Embryonic facial prominence (tissue), 1 donor: ENCODE measurements around the gene TANK.
"Not testable (repeated sequence)": the region's sequence is repeated elsewhere in the genome, so short reads cannot be mapped to it uniquely, and the experiment has no call there.

Experiments
- DNase-seq: peaks from one replicate; pipeline ENCODE4 v3.0.0-alpha.2; 2016; ENCODE audit errors: extremely low spot score

The TANK gene

DNA sequence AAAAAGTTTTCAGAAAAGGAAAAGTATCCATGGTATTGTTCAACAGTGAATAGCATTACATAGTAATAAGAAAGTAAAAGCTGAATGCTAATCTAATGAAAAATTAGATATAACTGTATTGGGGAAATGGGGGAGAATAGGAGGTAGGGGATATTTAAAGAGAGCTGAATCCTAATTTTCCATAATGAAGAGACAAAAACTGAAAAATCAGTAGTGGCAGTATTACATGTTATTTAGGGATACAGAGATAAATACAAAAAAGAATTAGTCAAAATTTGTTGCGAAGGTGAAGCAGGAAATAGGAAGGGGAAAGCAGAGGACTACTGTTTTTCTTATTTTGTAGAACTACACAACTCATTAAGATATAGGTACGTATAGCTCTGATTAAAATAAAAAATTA lies 9.1 kb downstream of the TANK start:
- no peak for DNase-seq

DNA sequence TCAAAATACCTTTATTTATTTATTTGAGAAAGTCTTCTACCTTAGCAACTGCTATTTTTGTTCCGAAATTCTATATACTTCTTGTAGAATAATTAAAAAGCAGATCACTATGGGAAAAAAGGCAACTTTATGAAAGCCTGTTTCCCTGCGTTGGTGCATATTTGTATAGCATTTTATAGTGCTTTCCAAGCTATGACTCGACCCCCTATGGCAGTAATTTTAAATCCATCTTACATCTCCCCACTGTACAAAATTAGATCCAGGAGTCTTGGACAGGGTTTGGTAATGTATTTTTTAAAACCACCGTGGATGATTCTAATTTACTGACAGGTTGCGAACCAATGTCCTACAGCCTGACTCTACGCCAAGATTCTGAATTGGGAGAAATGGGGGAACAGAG lies 10.1 kb downstream of the TANK start:
- no peak for DNase-seq

DNA sequence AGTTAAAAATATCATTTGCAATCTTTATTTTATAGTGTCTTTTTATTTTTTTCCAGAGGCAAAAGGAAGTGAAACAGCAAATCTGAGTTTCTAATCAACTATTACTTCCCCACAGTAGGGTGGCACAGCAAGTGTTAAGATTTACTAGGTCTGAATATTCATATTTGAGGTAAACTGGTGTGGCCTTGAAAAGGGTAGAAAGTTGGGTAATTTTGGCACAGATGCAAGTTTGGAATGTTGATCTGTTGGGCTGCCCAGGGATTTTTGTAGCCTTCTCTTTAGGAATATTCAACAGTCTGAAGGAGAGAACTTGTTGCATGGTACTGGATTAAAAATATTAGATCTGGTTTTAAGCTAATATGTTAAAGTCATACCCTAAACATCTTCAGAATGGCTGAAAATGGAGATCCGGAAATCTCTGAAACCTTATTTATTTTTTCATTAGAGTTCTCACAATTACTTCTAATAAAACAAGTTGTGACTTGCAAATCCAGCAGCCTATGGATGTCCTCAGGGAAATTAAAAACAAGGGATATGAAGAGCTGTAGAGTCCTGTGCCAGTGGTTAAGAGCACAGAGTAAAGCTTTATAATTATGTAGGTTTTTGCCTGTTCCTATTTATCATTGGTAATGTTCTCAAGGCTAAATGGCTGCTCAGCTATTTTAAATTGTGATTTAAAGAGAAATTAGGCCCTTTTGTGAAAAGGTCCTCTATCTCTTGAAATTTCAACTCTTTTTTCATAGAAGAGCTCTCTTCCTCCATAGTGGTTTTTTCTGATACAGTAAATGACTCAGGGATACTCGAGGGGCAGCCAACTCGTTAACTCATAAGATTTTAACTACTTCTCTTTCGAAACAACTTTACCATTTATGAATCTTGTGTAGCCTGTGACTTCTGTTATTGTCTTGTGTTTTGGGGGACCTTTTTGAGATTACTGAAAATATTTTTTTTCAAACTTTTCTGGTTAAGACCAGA lies 11.0 kb downstream of the TANK start:
- no peak for DNase-seq

DNA sequence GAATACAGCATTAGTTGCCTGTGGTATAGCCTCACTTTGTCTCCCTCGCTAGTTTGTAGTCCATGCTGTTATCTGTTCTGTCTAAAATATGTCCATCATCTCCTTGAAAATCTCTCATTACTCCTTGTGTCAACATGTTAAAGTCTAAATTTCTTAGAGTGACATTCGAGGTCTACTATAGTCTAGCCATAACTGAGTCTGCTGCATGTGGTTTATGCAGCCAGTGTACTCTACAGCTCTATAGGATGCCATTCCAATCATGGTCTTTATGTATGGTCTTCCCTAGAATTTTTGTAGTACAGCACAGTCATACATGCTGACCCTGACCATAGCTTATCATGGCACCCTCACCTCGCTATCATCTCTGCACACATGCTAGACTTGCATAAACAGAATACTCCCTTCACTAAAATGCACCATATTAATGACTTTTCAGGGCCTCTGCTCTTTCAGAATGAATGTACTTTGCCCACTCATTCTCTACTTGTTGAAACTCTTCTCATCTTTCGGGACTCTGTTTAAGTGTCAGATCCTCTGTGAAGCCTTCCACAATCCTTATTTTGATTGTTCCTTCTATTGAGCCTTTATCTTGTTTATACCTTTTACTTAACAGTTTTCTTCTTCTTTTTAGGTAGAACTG lies 12.8 kb downstream of the TANK start:
- no peak for DNase-seq

DNA sequence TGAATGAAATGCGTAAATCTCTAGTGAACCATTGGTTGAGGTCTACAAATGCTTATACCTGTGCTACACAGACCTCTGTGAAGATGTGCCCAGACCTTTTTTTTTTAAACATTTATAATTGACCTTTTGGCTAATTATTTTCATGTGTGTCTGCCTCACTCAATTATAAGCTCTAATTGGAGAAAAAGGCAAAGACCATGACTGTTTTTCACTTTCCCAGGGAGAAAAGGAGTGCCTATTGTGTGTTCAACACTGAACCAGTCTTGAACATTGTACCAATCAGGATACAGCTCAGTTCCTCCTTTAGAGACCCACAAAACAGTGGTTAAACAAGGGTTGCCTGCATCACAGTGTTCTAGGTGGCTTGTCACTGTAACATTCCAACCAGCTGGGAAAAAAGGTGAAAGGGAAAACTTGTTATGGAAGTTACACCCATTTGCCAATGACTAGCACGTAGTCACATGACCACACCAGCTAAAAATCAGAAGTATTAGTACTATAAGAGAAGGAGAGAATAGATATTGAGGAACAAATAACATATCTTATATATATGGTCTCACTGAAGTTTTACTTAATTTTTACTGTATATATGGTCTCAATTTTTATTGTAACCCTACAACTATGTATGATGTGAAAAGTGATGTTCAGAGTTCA lies 13.4 kb downstream of the TANK start:
- DNase-seq: no peak

DNA sequence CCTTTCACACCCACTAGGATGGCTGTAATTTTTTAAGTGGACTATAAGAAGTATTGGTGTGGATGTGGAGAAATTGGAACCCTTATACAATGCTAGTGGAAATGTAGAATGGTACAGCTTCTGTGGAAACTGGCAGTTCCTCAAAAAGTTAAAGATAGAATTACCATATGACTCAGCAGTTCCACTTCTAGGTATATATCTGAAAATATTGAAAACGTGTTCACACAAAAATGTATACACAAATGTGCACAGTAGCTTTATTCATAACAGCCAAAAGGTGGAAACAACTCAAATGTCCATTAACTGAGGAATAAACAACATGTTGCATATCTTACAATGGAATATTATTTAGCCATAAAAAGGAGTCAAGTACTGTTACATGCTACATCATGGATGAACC lies 17.7 kb downstream of the TANK start:
- no peak for DNase-seq

DNA sequence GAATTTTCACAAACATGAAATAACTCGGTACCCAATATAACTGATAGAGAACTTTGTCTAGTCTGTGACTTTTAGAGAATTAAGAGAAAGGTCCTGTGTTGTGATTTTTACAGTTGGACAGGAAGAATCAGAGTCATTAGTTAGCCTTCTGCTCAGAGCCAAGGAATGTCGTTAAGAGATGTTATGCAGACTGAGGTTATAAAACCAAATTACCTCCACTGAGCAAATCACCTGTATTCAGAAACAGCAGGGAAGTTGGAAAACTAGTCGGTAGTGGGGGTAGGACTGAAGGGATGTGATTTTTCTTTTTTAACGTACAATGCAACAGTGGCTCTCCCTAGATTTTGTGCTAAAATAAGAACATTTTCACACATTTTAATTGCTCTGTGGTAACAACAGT lies 18.5 kb downstream of the TANK start:
- DNase-seq: no peak

DNA sequence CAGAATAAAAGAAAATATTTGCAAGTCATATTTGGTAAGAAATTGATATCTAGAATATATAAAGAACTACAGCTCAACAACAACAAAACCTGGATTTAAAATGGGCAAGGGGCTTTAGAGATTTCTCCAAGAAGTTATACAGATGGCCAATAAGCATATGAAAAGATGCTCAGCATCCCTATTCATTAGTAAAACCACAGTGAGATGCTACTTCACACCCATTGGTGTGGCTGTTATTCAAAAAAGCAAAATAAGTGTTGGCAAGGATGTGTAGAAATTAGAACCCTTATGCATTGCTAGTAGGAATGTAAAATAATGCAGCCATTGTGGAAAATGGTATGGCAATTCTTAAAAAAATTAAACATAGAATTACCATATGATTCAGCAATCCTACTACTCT lies 29.8 kb downstream of the TANK start:
- DNase-seq: no peak

DNA sequence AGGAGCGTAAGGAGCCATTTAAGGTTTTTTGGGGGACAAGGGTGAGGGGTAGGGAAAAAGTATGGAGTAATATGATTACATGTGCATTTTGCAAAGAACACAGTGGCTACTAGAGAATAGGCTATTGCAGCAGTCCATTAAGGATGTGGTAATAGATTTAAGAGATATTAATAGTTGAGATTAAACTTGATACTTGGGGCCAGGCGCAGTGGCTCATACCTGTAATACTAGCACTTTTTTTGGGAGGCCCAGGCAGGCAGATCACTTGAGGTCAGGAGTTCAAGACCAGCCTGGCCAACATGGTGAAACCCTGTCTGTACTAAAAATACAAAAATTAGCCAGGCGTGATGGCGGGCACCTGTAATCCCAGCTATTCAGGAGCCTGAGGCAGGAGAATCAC lies 35.4 kb downstream of the TANK start:
- DNase-seq: not testable (repeated sequence)

DNA sequence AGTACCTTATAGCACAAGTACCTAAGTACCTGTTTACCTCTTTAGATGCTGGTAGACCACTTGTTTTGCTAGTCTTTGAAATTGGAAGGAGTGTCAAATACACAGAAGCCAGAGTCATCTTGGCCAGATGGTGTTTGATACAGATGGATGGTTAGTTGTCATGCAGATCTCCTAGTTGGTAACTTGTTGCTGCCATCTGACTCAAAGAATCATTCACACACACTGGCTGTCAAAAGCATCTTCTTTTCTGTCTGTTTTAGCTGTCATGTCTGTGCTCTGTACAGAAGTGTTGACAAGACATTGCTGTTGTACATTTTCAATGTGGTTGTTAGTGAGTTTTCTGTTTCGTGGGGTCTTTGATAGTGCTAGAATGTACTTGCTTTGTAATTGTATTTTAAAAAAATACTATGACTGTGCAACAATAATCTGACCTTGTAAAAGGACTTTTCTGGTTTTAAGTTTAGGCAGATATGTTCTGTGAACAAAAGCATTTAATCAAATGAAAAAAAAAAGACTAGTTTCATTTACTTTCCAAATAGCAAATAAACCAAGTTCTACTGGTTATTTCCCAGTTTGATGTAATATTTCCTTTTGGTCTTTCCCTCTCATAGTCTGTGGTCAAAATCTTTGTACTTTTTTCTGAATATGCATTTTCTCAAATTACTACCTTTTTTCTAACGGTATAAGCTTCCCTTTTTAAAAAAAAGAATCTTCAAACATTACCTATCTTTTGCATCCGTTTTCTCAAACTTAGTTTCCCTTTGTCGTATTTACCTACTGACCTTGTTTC lies 39.9 kb downstream of the TANK start:
- no peak for DNase-seq

DNA sequence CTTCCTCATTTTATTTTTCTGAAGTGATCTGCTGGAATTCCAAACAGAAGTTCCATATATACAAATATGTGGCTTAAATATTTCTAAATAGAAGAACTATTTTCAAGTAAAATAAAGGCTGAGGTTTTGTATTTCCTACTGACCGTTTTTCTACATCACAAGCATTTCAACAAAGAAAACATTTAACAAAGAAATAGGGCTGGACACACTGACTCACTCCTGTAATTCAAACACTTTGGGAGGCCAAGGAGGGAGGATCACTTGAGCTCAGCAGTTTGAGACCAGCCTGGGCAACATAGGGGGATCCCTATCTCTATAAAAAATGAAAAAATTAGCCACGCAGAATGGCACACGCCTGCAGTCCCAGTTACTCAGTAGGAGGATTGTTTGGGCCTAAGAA lies 44.6 kb downstream of the TANK start:
- no peak for DNase-seq

DNA sequence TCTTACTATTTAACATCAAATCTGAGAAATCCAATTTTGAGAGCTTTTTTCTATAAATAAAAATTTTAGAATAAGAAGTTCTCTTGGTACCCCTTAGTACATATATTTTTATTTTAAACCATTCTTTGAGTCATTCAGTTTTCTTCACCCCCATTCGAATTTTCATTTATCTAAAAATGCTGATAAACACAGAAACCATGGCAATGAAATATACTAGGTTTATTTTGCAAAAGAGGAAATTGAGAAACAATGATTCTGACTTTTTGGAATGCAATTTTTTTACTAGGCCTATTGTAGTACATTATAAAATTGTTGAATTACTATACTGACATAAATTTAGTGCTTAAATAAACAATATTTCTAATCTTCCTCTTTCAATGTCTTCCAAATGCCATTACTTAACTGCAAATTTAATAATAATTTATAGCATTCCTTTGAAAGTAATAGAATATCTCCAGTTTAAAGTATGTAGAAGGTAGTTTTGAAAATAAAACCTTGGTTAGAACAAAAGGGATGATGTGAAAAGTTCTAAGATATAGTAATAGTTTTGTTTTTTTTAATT lies 46.3 kb downstream of the TANK start:
- no peak for DNase-seq

DNA sequence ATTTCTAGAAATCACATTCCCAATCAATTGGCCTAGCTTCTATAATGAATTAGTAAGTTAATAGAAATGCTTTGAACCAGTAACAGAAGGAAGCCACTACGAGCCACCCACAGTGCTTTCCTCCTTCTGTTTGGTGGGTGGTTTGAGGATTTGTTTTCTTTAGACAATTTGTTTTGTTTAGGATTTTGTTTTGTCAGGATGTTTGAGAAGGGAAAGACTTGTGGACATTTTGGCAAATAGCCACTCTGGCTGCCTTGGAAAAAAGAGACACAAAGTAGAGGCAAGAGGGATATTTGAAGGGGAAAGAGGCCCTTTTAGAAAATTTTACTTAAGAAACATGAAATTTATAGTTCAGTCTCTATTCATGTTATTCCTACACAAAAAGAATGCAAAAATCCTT lies 47.7 kb downstream of the TANK start:
- no peak for DNase-seq

DNA sequence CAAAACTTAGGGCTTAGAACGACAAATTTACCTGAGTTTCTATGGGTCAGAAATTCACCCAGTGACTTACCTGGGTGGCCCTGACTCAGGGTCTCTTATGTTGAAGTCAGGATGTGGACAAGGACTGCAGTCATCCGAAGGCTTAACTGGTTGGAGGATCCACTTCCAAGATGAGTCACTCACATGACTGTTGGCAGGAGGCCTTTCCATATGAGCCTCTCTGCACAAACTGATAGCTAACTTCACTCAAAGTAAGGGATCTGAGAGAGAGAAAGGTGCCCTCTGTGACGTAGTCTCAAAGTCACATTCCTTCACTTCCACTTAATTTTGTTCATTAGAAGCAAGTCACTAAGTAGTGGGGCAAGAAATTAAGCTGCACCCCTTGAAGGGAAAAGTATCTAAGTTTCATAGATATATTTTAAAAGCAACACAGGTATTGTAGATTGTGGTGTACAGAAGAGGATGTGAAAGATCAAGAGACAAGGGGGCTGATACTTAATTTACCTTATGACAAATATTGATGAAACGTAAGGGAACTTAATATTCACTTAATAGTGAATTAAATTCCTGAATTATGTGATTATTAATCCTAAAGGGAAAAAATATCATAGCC lies 48.4 kb downstream of the TANK start:
- DNase-seq: no peak

DNA sequence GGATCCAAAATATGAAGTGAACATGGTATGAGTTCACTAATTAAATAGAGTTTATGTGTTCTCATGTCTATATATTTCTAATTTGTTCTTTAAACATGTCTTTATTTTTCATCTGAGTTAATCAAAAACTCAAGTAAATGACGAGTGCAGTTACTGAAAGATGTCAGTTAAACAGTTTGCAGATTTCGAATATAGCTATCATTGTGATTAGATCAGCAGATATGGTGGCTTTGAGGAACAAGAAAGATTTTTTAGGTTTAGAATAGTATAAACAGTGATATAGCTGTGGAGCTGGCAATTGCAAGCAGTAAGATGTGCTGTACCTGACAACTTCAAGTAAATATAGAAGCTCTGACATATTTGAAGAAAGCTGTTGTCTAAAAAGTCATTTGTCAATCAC lies 49.7 kb downstream of the TANK start:
- DNase-seq: no peak

DNA sequence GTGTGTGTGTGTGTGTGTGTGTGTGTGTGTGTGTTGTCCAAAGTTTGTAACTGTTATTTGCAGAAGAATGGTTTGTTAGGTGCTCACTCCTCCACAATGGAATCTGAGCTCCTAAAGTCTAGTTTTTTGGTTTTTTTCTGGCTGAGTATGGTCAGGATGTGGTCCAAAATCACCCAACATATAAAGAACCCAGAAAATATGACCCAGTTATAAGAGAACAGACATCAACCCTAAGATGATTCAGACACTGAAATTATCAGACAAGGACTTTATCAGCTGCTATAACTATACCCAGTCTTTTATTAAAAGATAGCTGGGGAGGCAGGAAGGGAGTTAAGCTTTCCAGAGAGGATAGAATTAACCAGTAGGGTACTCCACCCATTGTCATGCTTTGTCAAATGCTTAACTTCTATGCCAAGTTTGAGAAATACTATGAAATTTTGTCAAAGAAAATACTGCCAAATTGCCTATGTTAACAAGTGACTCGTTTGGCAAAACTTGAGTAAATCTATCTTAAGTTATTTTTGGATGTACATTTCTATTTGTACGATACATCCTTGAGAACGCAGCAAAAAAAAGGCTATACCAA lies 57.5 kb downstream of the TANK start:
- DNase-seq: no peak

DNA sequence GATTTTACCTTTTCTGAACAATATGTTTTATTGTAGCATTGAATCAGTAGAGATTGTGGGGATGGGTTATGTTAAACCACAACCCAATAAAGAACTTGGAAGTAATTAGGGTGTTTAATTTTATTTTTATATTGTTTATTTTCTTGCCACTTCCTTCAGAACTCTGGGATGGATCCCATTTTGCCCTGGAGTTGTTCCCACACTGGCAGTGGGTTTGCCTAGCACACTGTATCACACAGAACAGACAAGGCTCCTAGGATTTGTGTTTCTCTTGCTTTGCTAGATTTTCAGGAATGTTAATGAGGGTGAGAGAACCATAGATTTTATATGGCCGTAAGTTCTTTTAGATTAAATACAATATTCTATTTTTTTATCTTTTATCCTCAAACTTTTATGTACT lies 59.0 kb downstream of the TANK start:
- no peak for DNase-seq

DNA sequence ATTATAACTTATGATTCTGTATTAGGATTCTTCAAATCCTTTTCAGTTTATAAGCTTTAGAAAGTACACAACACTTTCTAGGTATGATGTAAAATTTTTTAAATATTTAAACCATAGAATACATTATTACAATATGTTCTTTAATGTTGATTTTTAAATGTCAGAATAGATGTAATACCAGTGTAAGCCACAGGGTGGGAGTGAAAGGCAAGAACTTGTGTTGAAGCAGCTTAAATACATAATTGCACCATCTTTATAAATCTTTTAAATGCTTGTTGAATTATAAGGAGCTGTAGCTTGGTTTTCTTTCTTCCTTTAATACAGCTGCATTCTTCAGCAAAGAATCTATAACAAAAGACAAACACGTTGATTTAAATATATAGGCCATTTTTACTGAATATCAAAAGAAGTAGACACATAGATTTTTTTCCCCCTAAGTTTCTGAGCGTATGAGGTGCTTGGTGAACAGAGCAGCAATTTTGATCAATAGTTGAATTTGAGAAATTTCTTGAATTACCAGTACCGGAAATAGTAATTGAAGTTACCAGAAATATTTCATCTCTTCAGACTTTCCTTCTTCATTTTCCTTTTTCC lies 63.0 kb downstream of the TANK start:
- no peak for DNase-seq

DNA sequence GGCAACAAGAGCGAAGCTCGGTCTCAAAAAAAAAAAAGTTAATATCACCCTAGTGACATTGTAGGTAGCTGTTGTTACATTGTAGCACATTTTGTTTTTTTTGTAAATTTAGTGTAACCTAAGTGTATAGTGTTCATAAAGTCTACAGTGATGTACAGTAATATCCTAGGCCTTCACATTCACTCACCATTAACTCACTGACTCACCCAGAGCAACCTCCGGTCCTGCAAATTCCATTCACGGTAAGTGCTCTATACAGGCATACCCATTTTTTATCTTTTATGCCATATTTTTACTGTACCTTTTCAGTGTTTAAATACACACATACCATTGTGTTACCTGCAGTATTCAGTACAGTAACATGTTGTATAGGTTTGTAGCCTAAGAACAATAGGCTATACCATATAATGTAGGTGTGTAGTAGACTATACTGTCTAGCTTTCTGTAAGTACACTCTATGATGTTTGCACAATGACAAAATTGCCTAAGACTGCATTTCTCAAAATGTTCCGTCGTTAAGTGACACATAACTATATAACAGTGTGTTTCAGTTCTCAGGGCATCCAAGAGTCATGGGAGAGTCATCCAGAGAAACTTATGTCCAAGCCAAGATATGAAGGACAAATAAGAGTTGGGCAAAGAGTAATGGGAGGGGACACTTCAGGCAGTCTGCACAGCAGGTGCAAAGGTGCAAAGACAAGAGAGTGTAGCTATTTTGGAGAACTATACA lies 68.4 kb downstream of the TANK start:
- DNase-seq: no peak

DNA sequence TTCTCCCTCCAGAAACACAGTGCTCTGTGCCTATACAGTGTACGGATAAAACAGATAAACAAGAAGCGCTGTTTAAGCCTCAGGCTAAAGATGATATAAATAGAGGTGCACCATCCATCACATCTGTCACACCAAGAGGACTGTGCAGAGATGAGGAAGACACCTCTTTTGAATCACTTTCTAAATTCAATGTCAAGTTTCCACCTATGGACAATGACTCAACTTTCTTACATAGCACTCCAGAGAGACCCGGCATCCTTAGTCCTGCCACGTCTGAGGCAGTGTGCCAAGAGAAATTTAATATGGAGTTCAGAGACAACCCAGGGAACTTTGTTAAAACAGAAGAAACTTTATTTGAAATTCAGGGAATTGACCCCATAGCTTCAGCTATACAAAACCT lies 70.7 kb downstream of the TANK start:
- no peak for DNase-seq
